NCI-H526 (cell line): ENCODE data around the gene CPNE8.

Experiments used
- DNase-seq, 2 experiments: peaks; one replicate each; lab custom pipeline; 2025; lab: John Stamatoyannopoulos, UW

The CPNE8 gene

DNA sequence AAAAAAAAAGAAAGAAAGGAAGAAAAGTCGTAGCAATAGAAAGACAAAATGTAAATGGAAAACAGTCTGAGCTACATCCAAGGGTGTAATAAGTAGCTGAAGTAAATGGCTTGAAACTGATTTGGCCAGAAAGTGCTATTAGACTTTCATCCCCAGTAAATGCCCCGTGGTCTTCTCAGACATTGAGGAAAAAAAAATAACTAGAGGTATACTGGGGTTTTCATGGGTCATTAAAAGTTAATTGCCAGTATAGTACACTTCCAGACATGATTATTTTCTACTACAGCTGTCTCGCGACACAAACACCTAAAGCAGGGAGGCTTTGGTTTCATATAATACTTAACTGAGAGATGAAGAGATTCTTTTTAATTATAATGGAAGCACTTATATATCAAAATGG is 271.9 kb downstream of the CPNE8 start:
- no peak for DNase-seq

DNA sequence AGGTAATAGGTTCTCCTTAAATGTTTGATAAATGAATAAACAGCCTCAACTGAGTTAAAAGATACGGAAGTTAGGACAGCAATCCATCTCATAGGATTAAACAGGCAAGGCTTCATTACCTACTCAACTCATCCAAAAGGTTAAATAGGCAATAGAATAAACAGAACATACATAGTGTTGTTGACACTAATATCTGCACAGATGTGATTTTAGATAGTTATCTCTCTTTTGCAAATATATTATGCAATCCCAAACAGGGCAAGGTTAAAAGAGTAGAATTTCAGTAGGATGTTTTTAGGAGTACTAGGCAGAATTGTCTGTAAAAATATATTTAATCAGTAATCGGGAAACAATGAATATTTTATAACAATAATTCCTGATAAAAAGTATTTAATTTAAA is 276.3 kb downstream of the CPNE8 start:
- DNase-seq: no peak

DNA sequence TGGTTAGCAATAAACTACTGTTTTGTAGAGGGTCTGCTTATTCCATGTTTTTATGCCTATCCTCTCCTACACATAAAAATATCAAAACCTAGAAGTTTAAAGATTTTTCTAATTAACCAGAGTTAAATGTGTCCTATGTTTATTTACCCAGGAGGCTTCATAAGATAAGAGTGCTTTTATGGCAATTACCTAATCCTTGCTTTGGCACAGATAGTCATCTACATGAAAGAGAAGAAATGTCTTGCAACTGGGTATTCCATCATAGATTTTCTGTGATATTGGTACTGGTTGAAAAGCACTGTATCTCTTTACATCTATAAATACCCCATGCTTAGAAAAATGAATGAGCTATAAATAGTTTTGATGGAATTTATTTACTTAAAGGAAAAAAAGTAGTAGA is 277.1 kb downstream of the CPNE8 start:
- DNase-seq: no peak

DNA sequence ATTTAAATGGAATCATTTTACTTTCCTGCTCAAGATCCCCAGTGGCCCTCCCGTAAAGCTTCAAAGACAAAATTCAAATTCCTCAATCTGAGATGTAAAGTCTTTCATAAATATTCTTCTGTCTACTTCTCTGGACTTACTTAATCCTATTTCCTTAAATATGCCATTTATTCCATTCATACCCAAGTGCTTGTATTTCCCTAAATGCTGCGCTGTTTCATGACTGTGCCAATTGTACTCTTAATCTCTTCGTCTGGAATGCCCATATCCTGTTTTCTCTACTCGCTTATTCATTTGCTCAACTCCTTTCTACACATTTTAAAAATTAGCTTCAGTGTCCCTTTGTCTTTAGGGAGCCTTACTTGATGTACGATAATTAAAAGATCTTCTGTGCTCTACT is 280.1 kb downstream of the CPNE8 start:
- no peak for DNase-seq

DNA sequence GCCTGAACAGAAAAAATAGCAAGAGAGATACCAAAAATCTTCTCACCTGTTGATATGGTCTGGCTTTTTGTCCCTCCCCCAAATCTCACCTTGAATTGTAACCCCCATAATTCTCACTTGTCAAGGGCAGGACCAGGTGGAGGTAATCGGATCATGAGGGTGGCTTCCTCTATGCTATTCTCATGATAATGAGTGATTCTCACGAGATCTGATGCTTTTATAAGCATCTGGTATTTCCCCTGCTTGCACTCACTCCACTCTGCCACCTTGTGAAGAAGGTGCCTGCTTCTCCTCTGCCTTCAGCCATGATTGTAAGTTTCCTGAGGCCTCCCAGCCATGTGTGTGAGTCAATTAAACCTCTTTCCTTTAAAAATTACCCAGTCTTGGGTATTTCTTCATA is 291.2 kb downstream of the CPNE8 start:
- no peak for DNase-seq

DNA sequence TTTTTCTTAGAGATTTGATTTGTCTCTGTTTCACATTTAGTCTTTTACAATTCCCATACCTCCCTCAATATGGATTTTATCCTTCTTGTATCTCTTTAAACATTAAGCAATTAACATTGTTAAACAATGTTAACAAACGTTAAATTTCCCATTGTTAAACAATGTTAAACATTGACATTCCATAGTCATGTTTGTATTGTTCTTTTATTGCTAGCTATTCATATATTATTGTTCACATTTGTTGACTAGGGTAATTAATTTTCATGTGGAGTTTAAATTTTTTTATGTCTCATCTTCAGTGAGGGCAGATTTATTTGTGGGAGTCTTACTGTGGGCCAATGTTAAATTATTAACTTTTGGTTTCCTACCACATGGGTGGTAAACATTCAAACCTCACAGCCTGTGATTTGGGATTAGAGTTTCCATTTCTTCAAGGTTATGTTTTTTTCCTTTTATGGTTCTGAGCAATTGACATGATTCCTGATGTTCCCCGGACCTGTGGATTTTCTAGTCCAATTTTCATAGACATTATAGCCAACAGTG is 294.5 kb downstream of the CPNE8 start:
- DNase-seq: no peak

DNA sequence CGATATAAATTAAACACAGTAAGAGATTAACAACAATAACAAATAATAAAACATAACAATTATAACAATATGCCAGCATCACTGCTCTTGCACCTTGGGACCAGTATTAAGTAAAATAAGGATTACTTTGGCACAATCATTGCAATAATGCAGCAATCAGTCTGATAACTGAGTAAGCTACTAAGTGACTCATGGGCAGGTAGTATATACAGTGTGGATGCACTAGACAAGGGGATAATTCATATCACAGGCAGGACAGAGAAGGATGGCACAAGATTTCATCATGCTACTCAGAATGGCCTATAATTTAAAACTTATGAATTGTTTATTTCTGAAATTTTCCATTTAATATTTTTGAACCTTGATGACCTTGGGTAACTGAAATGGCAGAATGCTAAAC is 298.1 kb downstream of the CPNE8 start:
- no peak for DNase-seq
